SW480 (cell line): ENCODE results near the gene DCAF11.

Experiments used
- DNase-seq: peaks from one replicate; pipeline ENCODE4 v3.0.0-alpha.2; 2016; ENCODE audit warnings: low spot score

Gene DCAF11

GRCh38 chr14:24114532-24115421 lies at the start of gene DCAF11, which contains the start of gene NRL:
DCAF11 (plus strand) TSS chr14:24114777; CDS start chr14:24115595, 818 bp downstream.
NRL (minus strand) TSS chr14:24114949; CDS start chr14:24082848, 32,101 bp downstream.
- peak; percentile 99 for DNase-seq

GRCh38 chr14:24064856-24065255 lies 49.7 kb upstream of the DCAF11 start:
- DNase-seq: no peak

GRCh38 chr14:24065408-24065807 lies 49.2 kb upstream of the DCAF11 start:
- DNase-seq: no peak

GRCh38 chr14:24066496-24067132 lies 48.0 kb upstream of the DCAF11 start:
- no peak for DNase-seq

- no peak for DNase-seq
These were observed 47.2 kb upstream of the DCAF11 start for GRCh38 chr14:24067133-24068082.

GRCh38 chr14:24068711-24069410 lies 45.7 kb upstream of the DCAF11 start:
- DNase-seq: no peak

- DNase-seq: no peak
These were observed 45.2 kb upstream of the DCAF11 start for GRCh38 chr14:24069411-24069735.

- no peak for DNase-seq
These were observed 44.1 kb upstream of the DCAF11 start for GRCh38 chr14:24070285-24071143.

GRCh38 chr14:24071144-24071697 lies 43.4 kb upstream of the DCAF11 start, which contains the start of gene CPNE6:
CPNE6 (plus strand) TSS chr14:24071562; CDS start chr14:24072937, 1,375 bp downstream.
- DNase-seq: no peak

- no peak for DNase-seq
These were observed 42.6 kb upstream of the DCAF11 start for GRCh38 chr14:24071836-24072430.

- no peak for DNase-seq
These were observed 42.1 kb upstream of the DCAF11 start for GRCh38 chr14:24072436-24072835.

GRCh38 chr14:24072881-24073877 lies 41.4 kb upstream of the DCAF11 start:
- no peak for DNase-seq

GRCh38 chr14:24074625-24075484 lies 39.7 kb upstream of the DCAF11 start:
- DNase-seq: no peak

GRCh38 chr14:24075485-24076301 lies 38.9 kb upstream of the DCAF11 start:
- no peak for DNase-seq

- no peak for DNase-seq
These were observed 38.3 kb upstream of the DCAF11 start for GRCh38 chr14:24076302-24076601.

- no peak for DNase-seq
These were observed 37.5 kb upstream of the DCAF11 start for GRCh38 chr14:24077086-24077485.

- DNase-seq: no peak
These were observed 36.4 kb upstream of the DCAF11 start for GRCh38 chr14:24078146-24078545.
